ENCODE results near the gene TMEM259.

GRCh38 chr19:1065606-1066109, 44.7 kb upstream of the TMEM259 start:
- TF ChIP-seq CTCF (IDR thresholded peaks at IDR 0.05; ENCODE audit: extremely low read depth in 1 of 2, insufficient read depth in 1 of 2, low read depth in 1 of 2, low read length in 2 of 2) (no peak), POLR2A (IDR thresholded peaks at IDR 0.05; ENCODE audit: low read depth, low read length) (no peak), MAX (IDR thresholded peaks at IDR 0.05; ENCODE audit: insufficient read depth, insufficient read length) (no peak), POLR2AphosphoS5 (IDR thresholded peaks at IDR 0.05; ENCODE audit: insufficient read depth, low read depth, low read length) (no peak), EZH2 (IDR thresholded peaks at IDR 0.05; ENCODE audit: borderline replicate concordance, low read depth, low read length, severe bottlenecking) (no peak), MYC (IDR thresholded peaks at IDR 0.05; ENCODE audit: low read depth, low read length) (no peak), GATA2 (IDR thresholded peaks at IDR 0.05; ENCODE audit: insufficient read depth, insufficient read length, low read depth, low read length) (no peak), JUN (IDR thresholded peaks at IDR 0.05; ENCODE audit: borderline replicate concordance, insufficient read depth, insufficient read length, low read depth) (no peak), FOS (IDR thresholded peaks at IDR 0.05; ENCODE audit: borderline replicate concordance, insufficient read depth, low read length) (no peak)
